Eye (tissue), 1 donor: ENCODE results near the gene GTF2IRD1.

Experiments used
- DNase-seq: peaks from one replicate; pipeline ENCODE4 v3.0.0-alpha.2; 2015

GTF2IRD1 gene

DNA sequence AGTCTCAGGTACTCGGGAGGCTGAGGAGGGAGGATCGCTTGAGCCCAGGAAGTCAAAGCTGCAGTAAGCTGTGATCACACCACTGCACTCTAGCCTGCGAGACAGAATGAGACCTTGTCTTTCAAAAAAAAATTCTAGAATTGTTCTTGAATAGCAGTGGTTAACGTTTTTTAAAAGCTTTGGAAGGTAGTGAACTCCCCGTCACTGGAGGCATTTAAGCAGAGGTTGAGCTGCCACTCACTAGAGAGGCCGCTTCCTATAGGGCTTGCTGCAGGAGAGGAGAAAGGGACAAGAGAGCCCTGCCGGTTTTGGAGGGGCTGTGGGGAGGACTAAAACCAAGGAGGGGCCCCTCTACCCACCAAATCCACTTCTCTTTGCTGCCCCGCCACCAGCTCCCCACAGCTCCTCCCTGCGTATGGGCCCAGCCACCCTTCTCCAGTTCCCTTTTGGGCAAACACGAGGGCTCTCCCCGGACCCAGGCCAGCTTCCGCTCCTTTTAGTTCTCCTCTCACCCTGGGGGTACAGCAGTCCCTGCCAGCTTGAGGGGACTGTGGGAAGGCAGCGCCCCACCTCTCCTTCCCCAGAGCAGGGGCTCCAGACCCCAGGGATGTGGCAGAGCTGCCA lies 116.9 kb downstream of the GTF2IRD1 start:
- no peak for DNase-seq

DNA sequence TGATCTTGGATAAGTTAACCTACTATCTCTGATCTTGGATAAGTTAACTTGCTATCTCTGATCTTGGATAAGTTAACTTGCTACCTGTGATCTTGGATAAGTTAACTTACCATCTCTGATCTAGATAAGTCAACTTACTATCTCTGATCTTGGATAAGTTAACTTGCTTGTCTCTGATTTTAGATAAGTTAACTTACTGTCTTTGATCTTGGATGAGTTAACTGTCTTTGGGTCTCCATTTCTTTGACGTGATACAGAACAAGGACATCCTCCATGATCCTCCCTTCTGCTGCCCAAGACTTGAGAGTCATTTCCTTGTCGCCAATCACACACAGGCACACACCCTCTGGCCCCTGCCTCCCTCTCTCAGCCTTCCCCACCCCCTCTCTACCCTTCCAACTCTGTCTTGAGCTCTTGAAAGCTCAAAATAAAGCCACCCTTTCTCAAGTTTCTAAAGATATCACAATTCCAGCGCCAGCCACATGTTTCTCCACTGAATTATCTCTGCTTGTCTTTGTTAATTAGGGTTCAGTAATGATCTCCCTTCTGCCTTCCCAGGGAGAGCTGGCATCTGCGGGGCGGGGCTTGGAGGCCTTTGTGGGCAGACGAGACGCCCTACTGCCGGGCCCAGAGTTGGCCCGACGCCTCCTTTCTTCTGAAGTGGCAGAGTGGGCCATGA lies 118.7 kb downstream of the GTF2IRD1 start:
- DNase-seq, result peak; percentile 62

DNA sequence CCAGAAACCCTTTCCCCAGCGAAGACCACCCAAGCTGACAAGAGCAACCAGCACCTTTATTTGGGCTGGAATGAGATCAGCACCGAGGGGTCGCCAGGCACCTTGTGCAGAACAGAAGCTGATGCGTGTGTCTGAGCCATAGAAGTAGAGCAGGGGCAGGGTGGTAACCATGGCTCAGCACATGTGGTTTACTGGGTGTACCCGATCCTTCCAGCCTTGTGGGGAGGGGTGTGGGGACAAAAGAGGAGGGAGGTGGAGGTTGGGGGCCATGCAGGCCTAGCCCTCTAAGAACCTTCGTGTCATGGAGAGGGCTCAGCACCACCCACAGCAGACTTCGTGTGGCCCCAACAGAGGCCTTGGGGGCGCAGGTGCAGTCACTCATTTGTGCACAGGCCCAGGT lies 119.8 kb downstream of the GTF2IRD1 start:
- DNase-seq, result no peak

DNA sequence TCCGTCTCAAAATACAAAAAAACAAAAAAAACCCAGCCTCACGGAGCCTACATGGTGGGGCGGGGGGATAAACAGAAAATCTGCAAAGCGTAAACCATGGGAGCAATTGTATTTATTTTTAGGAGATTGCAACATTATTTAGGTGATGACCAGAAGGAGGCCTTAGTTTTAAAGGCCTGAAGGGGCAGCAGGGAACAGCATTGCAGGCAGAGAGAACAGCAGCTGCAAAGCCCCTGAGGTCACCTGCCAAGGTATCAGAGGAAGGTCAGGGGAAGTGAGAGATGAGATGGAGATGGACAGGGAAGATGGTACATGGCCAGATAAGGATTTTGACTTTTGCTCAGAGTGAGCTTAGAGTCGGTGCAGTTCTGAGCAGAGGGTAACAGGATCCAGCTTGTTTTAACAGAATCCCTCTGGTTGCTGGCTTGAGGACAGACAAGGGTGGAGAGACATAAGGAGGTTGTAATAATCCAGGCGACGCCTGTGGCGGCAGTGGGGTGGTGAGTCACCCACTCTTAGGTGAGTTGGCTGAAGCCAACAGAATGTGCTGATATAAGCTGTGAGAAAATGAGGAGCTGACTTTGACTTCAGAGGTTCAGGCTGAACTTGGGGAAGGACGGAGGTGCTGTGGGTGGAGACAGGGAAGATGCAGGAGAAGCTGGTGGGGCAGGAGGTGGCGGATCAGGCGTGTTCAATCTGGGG lies 121.5 kb downstream of the GTF2IRD1 start:
- DNase-seq, result no peak

DNA sequence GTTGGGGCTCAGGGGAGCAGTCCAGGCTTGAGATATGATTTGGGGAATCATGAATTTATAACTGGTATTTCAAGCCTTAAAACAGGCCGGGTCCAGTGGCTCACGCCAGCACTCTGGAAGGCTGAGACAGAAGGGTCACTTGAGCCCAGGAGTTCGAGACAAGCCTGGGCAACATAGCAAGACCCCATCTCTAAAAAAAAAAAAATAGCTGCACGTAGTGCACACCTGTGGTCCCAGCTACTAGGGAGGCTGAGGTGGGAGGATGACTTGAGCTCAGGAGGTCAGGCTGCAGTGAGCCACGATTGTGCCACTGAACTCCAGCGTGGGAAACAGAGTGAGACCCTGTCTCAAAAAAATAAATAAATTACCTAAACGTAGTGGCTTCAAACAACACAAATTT lies 122.1 kb downstream of the GTF2IRD1 start:
- DNase-seq, result no peak

DNA sequence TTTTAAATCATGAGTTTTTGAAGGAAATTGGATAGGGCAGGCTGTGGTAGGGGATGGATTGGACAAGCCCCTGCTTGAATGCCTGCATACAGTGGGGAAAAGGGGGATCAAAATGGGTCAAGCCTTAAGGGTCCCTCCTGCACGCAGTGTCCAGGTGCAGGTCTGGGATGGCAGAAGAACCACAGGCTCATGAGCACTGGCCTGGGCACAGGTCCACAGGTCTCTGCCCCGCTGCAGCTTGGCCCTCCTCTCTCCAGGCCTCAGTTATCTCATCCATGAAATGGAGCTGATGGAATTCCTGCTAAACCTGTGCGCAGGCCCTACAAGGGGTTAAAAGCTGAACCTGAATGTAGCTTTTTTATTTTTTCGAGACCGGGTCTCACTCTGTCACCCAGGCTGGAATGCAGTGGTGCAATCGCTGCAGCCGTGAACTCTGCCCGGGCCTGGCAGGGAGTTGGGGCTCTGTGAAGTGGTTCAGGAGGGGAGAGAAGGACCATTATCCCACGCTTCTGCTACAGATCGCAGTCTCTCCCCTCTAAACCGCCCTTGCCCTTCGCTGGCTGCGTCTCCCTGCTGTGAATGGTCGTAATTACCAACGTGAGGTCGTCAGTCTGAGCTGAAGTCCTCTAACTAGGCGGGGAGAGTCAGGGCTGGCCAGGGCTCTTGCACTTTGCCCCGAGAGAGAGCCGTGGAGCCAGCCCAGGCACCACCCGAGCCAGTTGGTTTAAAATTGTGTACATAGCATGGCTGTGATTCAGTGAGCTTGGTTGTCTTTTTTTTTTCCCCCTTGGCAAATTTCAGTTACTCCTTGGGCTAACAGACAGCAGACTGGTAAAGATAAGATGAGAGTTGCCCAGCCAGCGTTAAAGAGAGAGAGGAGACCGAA lies 126.3 kb downstream of the GTF2IRD1 start:
- peak; percentile 27 for DNase-seq

DNA sequence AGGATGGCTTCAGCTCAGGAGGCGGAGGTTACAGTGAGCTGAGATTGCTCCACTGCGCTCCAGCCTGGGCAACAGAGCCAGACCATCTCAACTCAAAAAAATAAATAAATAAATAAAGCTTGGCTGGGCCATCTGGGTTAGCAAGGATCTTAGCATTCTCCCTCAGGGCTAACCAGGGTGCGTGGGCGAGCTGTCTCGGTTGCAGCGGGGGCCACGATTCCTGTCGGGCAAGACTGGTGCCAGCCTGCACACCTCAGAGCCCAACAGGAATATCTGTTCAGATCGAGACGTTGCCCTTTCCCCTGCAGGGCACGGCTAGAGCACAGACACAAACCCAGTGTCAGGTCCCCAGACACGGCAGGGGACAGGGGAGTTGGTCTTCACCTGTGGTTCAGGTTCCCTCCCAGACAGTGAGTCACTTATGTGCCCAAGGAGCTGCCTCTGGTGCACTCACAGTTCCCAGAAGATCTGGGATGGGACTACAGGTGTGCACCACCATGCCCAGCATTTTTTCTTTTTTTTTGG lies 128.3 kb downstream of the GTF2IRD1 start:
- no peak for DNase-seq

DNA sequence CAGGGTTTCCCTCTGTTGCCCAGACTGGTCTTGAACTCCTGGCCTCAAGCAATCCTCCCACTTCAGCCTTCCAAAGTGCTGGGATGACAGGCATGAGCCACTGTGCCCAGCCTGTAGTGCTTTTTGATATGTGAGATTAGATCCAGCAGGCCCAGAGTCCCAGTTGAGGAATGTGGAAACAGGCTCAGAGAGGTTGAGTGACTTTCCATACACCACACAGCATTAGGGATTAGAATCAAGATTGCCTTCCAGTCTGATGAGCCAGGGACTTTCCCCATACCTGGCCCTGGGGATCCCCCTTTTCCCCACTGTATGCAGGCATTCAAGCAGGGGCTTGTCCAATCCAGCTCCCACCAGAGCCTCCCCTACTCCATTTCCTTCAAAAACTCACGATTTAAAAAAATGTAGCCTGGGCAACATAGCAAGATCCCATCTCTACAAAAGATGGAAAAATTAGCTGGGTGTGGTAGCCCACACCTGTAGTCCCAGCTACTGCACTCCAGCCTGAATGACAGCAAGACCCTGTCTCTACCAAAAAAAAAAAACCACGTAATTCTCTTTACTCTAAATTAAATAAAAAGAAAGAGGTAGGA lies 128.8 kb downstream of the GTF2IRD1 start:
- no peak for DNase-seq

DNA sequence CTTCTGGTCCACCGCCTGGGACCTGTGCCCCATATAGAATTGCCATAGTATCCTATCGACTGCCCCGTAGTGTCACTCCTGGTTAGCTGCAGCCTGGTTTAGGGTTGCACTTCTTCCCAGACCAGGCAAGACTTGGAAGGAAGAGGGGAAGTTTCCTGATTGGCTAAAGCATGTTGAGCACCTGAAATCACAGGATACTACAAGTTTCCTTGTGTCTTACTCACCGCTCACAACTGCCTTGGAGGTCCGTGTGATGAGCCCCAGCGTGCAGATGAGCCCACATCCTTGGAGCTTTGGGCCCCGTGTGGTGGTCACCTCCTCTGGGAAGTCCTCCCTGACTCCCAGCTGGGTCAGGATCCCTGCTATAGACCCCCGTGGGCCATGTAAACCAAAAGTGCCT lies 129.9 kb downstream of the GTF2IRD1 start:
- DNase-seq, result no peak

DNA sequence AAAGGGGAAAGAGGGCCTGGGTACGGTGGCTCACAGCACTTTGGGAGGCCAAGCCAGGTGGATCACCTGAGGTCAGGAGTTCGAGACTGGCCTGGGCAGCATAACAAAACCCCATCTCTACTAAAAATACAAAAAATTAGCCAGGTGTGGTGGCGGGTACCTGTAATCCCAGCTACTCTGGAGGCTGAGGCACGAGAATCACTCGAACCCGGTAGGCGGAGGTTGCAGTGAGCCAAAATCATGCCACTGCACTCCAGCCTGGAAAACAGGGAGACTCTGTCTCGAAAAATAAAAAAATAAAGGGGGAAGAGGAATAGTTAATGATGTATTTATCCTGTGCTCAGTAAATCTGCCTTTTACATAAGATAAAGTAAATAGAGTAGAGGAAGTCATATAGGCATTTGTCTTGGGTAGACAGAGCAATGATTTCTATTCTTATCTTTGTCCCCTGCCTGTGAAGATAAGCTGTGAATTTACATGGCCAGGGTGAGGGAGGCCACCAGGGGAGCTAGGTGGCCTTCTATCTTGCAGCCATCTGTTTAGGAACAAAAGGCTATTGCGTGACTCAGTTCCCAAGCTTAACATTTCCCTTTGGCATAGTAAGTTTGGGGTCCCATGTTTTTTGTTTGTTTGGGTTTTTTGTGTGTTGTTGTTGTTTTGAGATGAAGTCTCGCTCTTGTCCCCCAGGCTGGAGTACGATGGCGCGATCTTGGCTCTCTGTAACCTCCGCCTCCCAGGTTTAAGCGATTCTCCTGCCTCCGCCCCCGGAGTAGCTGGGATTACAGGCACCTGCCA lies 130.7 kb downstream of the GTF2IRD1 start:
- DNase-seq, result no peak

DNA sequence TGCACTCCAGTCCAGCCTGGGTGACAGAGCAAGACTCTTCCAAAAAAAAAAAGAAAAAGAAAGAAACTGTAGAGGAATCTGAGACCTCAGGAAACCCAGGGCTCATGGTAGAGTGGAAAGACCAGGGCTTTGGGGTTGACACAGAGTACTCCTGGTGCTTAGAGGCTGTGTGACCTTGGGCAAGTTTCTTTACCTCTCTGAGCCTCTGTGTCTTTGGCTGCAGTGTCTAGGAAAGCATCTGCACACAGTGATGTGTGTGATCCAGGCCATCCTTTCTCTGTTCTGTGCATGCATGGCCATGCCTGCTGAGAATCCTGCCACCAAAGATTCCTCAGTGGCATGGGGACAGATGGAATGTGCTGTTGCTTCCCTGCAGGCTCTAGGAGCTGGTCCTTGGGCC lies 132.1 kb downstream of the GTF2IRD1 start:
- no peak for DNase-seq

DNA sequence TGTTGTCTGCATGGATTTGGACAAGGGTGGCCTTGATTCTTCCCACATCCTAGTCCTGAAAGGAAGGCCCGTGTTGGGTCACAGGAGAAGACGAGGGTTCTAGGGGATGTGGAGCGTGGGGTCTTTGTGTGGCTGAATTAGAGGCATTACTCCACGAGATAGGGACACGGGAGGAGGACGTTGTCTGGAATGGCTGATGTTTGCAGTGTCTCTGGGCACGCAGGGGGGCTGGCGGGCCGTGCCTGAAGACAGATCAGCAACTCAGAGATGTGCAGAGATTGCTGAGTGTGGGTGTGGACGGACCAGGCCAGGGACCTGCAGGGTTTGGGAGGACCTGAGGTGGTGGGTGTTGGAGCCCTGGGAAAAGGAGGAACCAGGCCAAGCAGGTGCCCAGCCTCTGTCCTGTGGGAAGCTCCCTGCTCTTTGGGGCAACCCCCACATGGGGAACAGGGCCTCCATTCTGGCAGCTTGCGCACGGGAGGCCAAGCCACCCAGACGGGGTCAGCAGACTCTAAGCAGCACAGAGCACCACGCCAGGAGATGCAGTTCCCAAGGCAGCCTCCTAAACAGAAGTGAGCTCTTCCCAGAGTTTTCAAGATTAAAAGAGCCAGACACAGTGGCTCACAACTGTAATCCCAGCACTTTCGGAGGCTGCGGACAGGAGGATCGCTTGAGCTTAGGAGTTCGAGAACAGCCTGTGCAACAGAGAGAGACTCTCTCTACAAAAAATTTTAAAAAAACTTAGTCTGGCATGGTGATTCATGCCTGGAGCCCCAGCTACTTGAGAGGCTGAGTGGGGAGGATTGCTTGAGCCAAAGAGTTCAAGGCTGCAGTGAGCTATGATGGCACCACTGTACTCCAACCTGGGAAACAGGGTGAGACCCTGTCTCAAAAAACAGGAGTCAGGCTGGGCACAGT lies 132.8 kb downstream of the GTF2IRD1 start:
- no peak for DNase-seq

DNA sequence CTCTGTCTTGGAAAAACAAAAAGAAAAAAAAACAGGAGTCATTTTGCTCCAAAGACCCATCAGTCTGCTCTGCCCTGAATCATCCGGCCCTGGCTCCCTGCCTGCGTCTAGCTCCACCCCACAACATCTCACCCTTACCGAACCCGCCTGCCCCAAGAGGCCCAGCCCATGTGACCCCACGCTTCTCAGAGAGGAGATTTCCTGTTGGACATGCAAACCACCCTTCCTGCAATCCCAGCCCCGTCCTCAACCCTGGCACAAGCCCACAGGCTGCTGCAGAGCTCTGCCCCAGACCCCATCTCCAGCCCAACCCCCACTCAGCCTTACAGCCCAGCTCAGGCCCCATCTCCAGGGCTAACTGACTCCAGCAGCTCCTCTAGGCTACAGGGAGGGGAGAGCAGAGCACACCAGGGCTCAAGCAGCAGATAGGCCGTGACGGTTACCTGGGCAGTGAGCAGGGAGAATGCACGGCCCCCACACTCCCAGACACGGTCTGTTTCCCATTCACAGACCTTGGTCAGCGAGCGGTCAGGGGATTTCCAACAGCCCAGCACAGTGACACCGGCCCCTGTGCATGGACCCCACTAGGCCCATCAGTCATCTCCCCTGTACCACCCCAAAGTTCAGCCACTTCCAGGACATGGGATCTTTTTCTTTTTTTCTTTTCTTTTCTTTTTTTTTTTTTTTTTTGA lies 133.9 kb downstream of the GTF2IRD1 start:
- peak; percentile 73 for DNase-seq

DNA sequence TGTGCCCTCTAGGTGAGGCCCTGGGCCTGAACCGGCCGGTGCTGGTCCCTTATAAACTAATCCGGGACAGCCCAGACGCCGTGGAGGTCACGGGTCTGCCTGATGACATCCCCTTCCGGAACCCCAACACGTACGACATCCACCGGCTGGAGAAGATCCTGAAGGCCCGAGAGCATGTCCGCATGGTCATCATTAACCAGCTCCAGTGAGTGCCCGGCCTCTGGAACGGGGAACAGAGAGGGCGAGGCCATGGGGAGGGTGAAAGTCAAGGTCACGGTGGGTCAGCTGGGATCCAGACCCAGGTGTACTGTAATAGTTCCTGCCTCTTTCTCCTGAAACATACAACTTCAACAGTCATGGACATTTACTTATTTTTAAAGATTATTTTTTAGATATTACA lies 137.1 kb downstream of the GTF2IRD1 start:
- no peak for DNase-seq

DNA sequence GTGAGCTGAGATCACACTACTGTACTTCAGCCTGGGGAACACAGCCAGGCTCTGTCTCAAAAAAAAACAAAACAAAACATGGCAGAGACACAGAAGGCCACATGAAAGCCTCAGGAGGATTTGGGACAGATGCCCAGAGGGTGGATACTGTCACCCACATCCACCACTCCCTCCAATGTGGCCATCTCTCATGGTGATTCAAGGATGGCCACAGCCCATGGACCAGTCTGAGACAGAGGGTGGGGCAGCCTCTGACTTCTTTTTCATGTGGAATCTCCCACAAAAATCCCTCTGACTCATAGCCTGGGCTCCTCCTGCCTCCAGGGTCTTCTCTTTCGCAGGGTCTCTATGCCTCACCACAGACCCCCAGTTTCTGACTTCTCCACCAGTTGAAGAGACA lies 144.9 kb downstream of the GTF2IRD1 start:
- no peak for DNase-seq

DNA sequence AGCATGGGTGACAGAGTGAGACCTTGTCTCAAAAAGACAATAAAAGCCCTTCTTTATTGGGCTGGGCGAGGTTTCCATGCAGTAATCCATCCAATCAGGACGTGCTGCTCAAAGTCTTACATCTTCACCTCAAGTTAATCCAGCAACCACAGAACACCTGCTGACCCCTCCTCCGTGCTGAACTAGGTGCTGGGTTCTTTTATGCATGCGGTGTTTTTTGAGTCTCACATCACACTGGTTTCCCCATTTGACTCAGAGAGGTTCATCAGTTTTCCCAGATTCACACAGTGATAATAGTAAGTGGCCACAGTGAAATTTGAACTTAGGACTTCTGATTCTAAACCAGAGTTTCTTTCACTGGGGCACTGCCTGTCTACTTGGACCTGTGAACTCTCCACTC lies 145.5 kb downstream of the GTF2IRD1 start:
- DNase-seq, result no peak

DNA sequence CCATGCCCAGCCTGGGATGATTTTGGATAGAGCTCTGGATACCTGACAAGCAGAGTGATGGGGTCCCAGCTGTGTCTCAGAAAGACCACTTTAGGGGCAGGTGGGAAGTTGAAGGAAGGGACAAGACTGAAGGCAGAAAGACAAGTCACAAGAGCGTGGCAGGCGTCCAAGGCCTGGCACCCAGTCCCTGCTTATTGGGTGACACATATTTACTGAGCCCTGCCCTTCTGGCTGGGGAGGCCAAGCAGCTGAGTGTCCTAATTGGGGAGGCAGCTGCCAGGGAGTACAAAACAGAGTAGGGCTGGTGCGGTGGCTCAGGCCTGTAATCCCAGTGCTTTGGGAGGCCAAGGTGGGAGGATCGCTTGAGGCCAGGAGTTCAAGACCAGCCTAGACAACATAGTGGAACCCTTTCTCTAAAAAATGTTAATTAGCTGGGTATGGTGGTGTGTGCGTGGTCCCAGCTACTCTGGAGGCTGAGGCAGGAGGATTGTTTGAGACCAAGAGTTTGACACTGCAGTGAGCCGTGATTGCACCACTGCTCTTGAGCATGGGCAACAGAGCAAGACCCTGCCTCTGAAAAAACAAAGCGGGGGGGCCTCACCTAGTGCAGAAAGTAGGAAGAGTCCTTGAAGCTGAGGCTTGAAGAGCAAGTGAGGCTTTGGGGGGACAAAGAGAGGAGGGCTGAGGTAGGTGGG lies 150.8 kb downstream of the GTF2IRD1 start:
- no peak for DNase-seq

DNA sequence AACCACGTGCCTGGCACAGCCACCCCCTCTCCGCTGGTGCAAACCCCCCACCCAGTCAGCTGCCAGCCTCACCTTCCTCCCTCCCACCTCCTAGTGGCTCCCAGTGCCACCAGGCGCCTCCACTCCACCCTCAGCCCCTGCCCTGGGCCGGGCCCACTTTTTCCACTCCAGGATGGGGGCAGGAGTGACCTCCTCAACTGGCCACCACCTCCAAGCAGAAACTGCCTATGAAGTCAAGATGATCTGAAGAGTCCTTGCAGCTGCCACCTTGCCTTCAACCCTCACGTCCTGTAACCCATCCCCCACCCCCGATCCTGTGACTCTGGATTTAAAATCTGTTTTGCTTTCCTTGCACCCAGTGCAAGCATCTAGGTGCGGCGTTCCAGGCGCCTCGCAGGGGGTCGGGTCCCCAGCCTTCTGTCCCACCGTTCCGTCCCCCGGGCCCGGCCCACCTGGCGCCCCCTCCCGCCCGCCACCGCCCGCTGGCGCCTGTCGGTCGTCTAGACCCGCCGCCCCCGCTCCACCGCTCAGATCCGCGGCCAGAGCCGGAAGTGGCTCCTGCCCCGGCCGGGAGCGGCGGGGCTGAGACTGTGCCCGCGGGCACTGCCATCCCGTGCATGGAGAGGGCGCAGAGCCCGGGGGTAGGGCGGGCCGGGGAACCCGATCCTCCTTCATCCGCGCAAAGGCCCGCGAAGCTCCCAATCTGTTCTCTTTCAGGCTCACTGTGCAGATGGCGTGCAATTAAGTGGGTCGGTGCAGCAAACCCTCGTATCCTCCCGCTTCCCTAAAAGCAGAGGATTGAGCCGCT lies 152.6 kb downstream of the GTF2IRD1 start:
- DNase-seq, result peak; percentile 50
